K562 (cell line): ENCODE data around the gene PABPC3. TPM values are rescaled to one million over a fixed set of nuclear protein-coding genes. Genes with fewer than 3 reads are reported as not detected.

ENCODE experiments used
- ATAC-seq: fragments of 200-7000 bp; cut with Tn5 transposase; 3 replicates; pipeline ENCODE4 v1.9.1; 2020; ENCODE audit warnings: moderate library complexity
- BruUV-seq: library from RNA; stranded (reverse); fragments of 400-500 nt; replicated peaks from 2 replicates; lab custom pipeline; 2021; lab: Mats Ljungman, UMichigan
- CTCF ChIA-PET: fragments of 300-600 bp; formaldehyde crosslinking; extraction: SDS; loops from one replicate; lab custom pipeline; 2021; ENCODE audit warnings: low intra/inter-chr PET ratio; lab: Yijun Ruan, JAX
- POLR2A ChIA-PET: fragments of 300-600, 350-650 bp; sonication (Branson Sonifier 250); formaldehyde crosslinking; extraction: SDS; loops from one replicate; lab custom pipeline; 2021; ENCODE audit warnings: antibody characterized with exemption, inconsistent platforms; lab: Yijun Ruan, JAX
- DNase-seq, 4 experiments: peaks; one replicate each; pipeline versions ENCODE4 v3.0.0 to v3.0.0-alpha.2; 2011 to 2018; ENCODE audit warnings: low spot score in 3 of 4, mixed read lengths in 3 of 4; ENCODE audit errors: extremely low read depth in 1 of 4
- FAIRE-seq: peaks from 2 replicates; lab custom pipeline; 2011; peaks lifted over from hg19 to GRCh38; lab: Jason Lieb, UNC
- H2AFZ ChIP-seq: 2 replicates; pipeline ENCODE4 v1.6.0; 2011; ENCODE audit warnings: low read depth, low read length, control low read depth, inconsistent platforms
- H3K27ac ChIP-seq: fragments of 200-600 bp; 3 replicates; pipeline ENCODE4 v1.8.0; 2011; ENCODE audit warnings: low read depth, mild to moderate bottlenecking, control low read depth, inconsistent platforms, low read length, moderate library complexity, mixed read lengths; ENCODE audit errors: extremely low read depth
- H3K27me3 ChIP-seq, 2 experiments: fragments of 300-600 bp in 1 of 2; 2 replicates in 1 of 2; 3 replicates in 1 of 2; pipeline versions ENCODE4 v1.6.0 to v1.8.0; 2011; ENCODE audit warnings: inconsistent platforms in 2 of 2, low read length in 2 of 2, mild to moderate bottlenecking in 1 of 2, mixed read lengths in 1 of 2, moderate library complexity in 1 of 2; ENCODE audit not compliant: control insufficient read depth in 2 of 2, insufficient read depth in 2 of 2
- H3K36me3 ChIP-seq: fragments of 300-600 bp; 3 replicates; pipeline ENCODE4 v1.8.0; 2011; ENCODE audit warnings: mild to moderate bottlenecking, low read length, inconsistent platforms; ENCODE audit not compliant: control insufficient read depth, insufficient read depth
- H3K4me1 ChIP-seq, 2 experiments: fragments of 200-600 bp in 1 of 2; replicated peaks in 1 of 2; 2 replicates in 1 of 2; 3 replicates in 1 of 2; pipeline versions ENCODE4 v1.5.1 to v1.8.0; 2011; ENCODE audit warnings: inconsistent platforms in 2 of 2, low read length in 2 of 2, mild to moderate bottlenecking in 1 of 2, mixed read lengths in 1 of 2, moderate library complexity in 1 of 2; ENCODE audit not compliant: control insufficient read depth in 2 of 2, insufficient read depth in 2 of 2
- H3K4me2 ChIP-seq: 2 replicates; pipeline ENCODE4 v1.6.1; 2011; ENCODE audit warnings: low read length, control low read depth, inconsistent platforms, mixed read lengths; ENCODE audit not compliant: insufficient read depth
- H3K4me3 ChIP-seq: fragments of 200-600 bp; sonication (generic), shearing (Covaris generic); 2 replicates; pipeline ENCODE4 v1.5.1; 2016; ENCODE audit warnings: control low read depth, inconsistent platforms
- H3K79me2 ChIP-seq: fragments of 200-600 bp; 3 replicates; pipeline ENCODE4 v1.8.0; 2011; ENCODE audit warnings: low read length, inconsistent platforms; ENCODE audit not compliant: control insufficient read depth, insufficient read depth
- H3K9ac ChIP-seq, 2 experiments: 2 replicates each; pipeline versions ENCODE4 v1.6.0 to v1.6.1; 2011; ENCODE audit warnings: low read depth in 2 of 2, low read length in 2 of 2, control low read depth in 1 of 2, inconsistent platforms in 1 of 2, mild to moderate bottlenecking in 1 of 2, mixed read lengths in 1 of 2; ENCODE audit not compliant: insufficient read depth in 1 of 2
- H3K9me1 ChIP-seq: one replicate; pipeline ENCODE4 v1.6.0; 2011; ENCODE audit warnings: inconsistent platforms, mild to moderate bottlenecking, low read length, moderate library complexity; ENCODE audit not compliant: control insufficient read depth, insufficient read depth
- H3K9me3 ChIP-seq: replicated peaks from 2 replicates; pipeline ENCODE4 v1.5.1; 2011; ENCODE audit warnings: low read depth, low read length, inconsistent platforms; ENCODE audit not compliant: control insufficient read depth, insufficient read depth
- H4K20me1 ChIP-seq: replicated peaks from 2 replicates; pipeline ENCODE4 v1.6.1; 2011; ENCODE audit warnings: low read length, inconsistent platforms, mixed read lengths; ENCODE audit not compliant: control insufficient read depth, insufficient read depth
- GTF2A2 ChIP-seq: IDR thresholded peaks from 2 replicates; pipeline ENCODE4 v1.6.1; 2016; ENCODE audit warnings: mild to moderate bottlenecking, missing genetic modification characterization, missing compliant biosample characterization
- KAT2B ChIP-seq: IDR thresholded peaks from one replicate; pipeline ENCODE4 v1.6.1; 2012; ENCODE audit warnings: low read depth, mild to moderate bottlenecking, control low read depth, inconsistent platforms, low read length, moderate library complexity
- NFXL1 ChIP-seq: fragments of 450-650 bp; formaldehyde crosslinking; IDR thresholded peaks from 2 replicates; pipeline ENCODE4 v1.4.0; 2021; ENCODE audit warnings: mild to moderate bottlenecking
- PCBP2 ChIP-seq: fragments of 200-400 bp; formaldehyde crosslinking; IDR thresholded peaks from 2 replicates; pipeline ENCODE4 v1.6.1; 2018; ENCODE audit warnings: low read length, low read depth, mild to moderate bottlenecking, moderate library complexity; ENCODE audit not compliant: poor library complexity, severe bottlenecking
- RFX1 ChIP-seq: fragments of 450-650 bp; IDR thresholded peaks from 2 replicates; pipeline ENCODE4 v1.6.1; 2016; ENCODE audit warnings: mild to moderate bottlenecking, moderate library complexity
- SREBF2 ChIP-seq: sonication (generic); formaldehyde crosslinking; IDR thresholded peaks from 2 replicates; pipeline ENCODE4 v1.4.0; 2020; ENCODE audit warnings: mild to moderate bottlenecking, missing genetic modification reagents
- ZFX ChIP-seq: sonication (generic); formaldehyde crosslinking; IDR thresholded peaks from 2 replicates; pipeline ENCODE4 v1.8.0; 2022; ENCODE audit warnings: mild to moderate bottlenecking, missing genetic modification reagents, moderate library complexity
- ZNF398 ChIP-seq: fragments of 250-450 bp; sonication (Bioruptor Pico); IDR thresholded peaks from 2 replicates; pipeline ENCODE4 v1.8.0; 2021; ENCODE audit warnings: moderate library complexity, mild to moderate bottlenecking, inconsistent platforms
- WGBS: fragments of 100-300 bp; shearing (Covaris generic); methylation state at CpG from one replicate; pipeline ENCODE4 v1.1.6; 2016; ENCODE audit warnings: low coverage, mixed read lengths; ENCODE audit not compliant: insufficient coverage; ENCODE audit errors: missing lambda C conversion rate; 5-methylcytosine and 5-hydroxymethylcytosine counted together
- in situ Hi-C: fragments of 300-500 bp; cut with MboI; formaldehyde crosslinking; loops from 4 replicates; pipeline ENCODE4 v1.15.0; 2018; ENCODE audit warnings: inconsistent platforms, mixed read lengths
- intact Hi-C: fragments of 100-400 bp; cut with micrococcal nuclease; formaldehyde crosslinking; loops from 2 replicates; pipeline ENCODE4 v1.14.2; 2022
- polyA plus RNA-seq, 8 experiments: library from polyadenylated mRNA; depleted of rRNA in 4 of 8; stranded (reverse) in 5 of 8; unstranded in 3 of 8; fragments of >200 nt; fragmentation: Nextera tagmentation in 2 of 8; fragmentation: Illumina TruSeq in 1 of 8; extraction: Ambion mirVana in 2 of 8; extraction: Trizol in 1 of 8; gene quantifications; 2 replicates each; pipeline versions ENCODE4 v1.2.1 to v1.2.3, GENCODE V29; 2011 to 2014; ENCODE audit warnings: inconsistent platforms in 1 of 8, missing spikeins in 1 of 8
- total RNA-seq, 7 experiments: library from RNA; depleted of rRNA in 6 of 7; stranded (reverse); fragments of >200 nt in 6 of 7; fragmentation: Illumina TruSeq in 2 of 7; extraction: Trizol in 2 of 7; gene quantifications; 2 replicates each; pipeline versions ENCODE4 v1.2.1 to v1.2.3, GENCODE V29; 2011 to 2021; ENCODE audit warnings: low replicate concordance in 1 of 7
- TF ChIP-seq, protein P1 (sequence below): fragments of 450-650 bp; conservative IDR thresholded peaks from 2 replicates; pipeline ENCODE4 v1.6.1; 2016; ENCODE audit warnings: missing genetic modification characterization, low read depth, mild to moderate bottlenecking, control low read depth, missing compliant biosample characterization
- TF ChIP-seq, protein P2 (sequence below): IDR thresholded peaks from 2 replicates; pipeline ENCODE4 v1.6.1; 2011; ENCODE audit not compliant: insufficient read length; ENCODE audit errors: extremely low read depth

PABPC3 gene
- total and polyA plus RNA-seq, 9 of the 15 experiments (the other 6 are each of a cell fraction or from before 2014, with no cell fraction given) = 0.05 to 0.80 (median 0.25) TPM

- no peaks in the 10 kb centered on the region for H3K9me3 ChIP-seq
- ATAC-seq (no peak), FAIRE-seq (no peak), DNase-seq (no peak)
- in situ Hi-C loops = no loop called here
- H3K27ac ChIP-seq = no peak overlapping the region
- ChIA-PET CTCF (no interaction called here), POLR2A (no interaction called here)
- no peak overlapping the region for H3K4me3 ChIP-seq
- H3K27me3 ChIP-seq = peaks cover 2 to 21% of the 10 kb centered on the region in 2 experiments; a peak in 3 of 5 replicates
- H3K4me2 ChIP-seq = no peak overlapping the region
- intact Hi-C loops = no loop called here
- H3K79me2 ChIP-seq = no peaks in the 10 kb centered on the region
- TF ChIP-seq, protein P1, sequence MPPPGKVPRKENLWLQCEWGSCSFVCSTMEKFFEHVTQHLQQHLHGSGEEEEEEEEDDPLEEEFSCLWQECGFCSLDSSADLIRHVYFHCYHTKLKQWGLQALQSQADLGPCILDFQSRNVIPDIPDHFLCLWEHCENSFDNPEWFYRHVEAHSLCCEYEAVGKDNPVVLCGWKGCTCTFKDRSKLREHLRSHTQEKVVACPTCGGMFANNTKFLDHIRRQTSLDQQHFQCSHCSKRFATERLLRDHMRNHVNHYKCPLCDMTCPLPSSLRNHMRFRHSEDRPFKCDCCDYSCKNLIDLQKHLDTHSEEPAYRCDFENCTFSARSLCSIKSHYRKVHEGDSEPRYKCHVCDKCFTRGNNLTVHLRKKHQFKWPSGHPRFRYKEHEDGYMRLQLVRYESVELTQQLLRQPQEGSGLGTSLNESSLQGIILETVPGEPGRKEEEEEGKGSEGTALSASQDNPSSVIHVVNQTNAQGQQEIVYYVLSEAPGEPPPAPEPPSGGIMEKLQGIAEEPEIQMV (tag) = no peak
- TF ChIP-seq GTF2A2 (tag) (no peak), ZFX (CRISPR knock-in tag) (no peak), NFXL1 (CRISPR knock-in tag) (no peak), RFX1 (no peak), PCBP2 (no peak), SREBF2 (no peak), ZNF398 (CRISPR knock-in tag) (no peak), KAT2B (no peak)
- TF ChIP-seq, protein P2, sequence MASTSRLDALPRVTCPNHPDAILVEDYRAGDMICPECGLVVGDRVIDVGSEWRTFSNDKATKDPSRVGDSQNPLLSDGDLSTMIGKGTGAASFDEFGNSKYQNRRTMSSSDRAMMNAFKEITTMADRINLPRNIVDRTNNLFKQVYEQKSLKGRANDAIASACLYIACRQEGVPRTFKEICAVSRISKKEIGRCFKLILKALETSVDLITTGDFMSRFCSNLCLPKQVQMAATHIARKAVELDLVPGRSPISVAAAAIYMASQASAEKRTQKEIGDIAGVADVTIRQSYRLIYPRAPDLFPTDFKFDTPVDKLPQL = no peak
- H3K36me3 ChIP-seq = no peaks in the 10 kb centered on the region
- BruUV-seq = no TSS peak
- WGBS = 1% methylated on average over 14 of the region's 15 CpGs
- no peak overlapping the region for H3K9ac ChIP-seq
- no peaks in the 10 kb centered on the region for H3K9me1 ChIP-seq
- no peaks in the 10 kb centered on the region for H4K20me1 ChIP-seq
- H3K4me1 ChIP-seq = no peaks in the 10 kb centered on the region
- H2AFZ ChIP-seq = no peak overlapping the region
Observed at GRCh38 chr13:25136880-25137787, 41.2 kb downstream of the PABPC3 start.
